GM21786 (cell line): ENCODE results near the gene PDAP1.
"Not testable (repeated sequence)": the region's sequence is repeated elsewhere in the genome, so short reads cannot be mapped to it uniquely, and the experiment has no call there.

Experiments used
- ATAC-seq: cut with Tn5 transposase; IDR thresholded peaks from one replicate; pipeline ENCODE4 v1.9.1; 2021; ENCODE audit not compliant: unreplicated experiment

PDAP1 gene

GRCh38 chr7:99428972-99429566, 20.7 kb upstream of the PDAP1 start:
- no peak for ATAC-seq

- no peak for ATAC-seq
Observed at GRCh38 chr7:99424932-99425730, 16.7 kb upstream of the PDAP1 start.

- no peak for ATAC-seq
Observed at GRCh38 chr7:99422625-99423024, 14.2 kb upstream of the PDAP1 start.

- ATAC-seq = no peak
Observed at GRCh38 chr7:99422186-99422585, 13.8 kb upstream of the PDAP1 start.

- no peak for ATAC-seq
Observed at GRCh38 chr7:99420986-99421385, 12.6 kb upstream of the PDAP1 start.

DNA sequence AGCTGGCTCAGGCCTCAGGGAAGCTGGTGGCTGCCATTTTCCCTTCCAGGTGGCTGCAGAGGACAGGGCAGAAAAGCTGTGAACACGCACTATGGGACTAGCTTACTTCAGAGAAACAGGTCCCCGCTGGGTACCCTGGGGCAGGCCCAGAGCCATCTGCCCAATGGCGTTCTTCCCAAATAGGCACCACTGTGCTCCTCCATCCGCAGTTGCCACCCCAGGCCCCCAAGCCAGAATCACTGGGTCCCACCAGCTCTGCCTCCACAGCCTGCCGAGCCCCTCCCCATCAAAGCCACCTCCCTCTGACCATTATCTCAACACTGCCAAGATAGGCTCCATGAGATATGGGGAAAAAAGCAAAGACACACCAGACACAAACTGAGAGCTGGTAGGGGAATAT, 11.8 kb upstream of the PDAP1 start:
- no peak for ATAC-seq

- ATAC-seq = no peak
Observed at GRCh38 chr7:99419323-99420021, 11.1 kb upstream of the PDAP1 start.

DNA sequence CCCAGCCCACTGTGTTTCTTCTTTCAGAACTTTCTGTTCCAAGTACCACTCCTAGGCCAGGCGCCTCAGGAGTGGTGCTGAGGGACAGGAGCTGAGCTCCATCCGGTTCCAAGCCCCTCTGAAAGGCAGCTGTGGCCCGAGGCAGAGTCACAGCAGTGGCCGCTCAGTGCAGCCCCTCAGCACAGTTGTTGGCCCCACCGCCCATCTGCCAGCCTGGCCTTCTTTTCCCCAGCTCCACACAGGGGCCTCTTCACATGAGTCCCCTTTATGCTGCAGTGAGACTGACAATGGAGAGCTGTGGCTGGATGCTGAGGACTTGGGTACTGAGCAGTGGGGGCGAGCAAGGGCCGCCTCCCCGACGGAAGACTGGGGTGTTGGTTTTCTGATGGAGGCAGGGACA, 9.9 kb upstream of the PDAP1 start:
- no peak for ATAC-seq

DNA sequence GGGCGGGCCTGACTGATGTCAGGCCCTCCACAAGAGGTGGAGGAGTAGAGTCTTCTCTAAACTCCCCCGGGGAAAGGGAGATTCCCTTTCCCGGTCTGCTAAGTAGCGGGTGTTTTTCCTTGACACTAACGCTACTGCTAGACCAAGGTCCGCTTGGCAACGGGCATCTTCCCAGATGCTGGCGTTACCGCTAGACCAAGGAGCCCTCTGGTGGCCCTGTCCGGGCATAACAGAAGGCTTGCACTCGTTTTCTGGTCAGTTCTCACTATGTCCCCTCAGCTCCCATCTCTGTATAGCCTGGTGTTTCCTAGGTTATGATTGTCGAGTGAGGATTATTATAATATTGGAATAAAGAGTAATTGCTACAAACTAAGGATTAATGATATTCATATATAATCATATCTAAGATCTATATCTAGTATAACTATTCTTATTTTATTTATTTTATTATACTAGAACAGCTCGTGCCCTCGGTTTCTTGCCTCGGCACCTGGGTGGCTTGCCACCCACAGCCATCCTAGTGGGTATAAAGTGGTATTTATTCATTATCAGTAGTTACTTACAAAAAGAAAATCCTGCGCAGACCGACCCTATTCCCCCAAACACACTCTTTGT, 7.2 kb upstream of the PDAP1 start:
- not testable (repeated sequence) for ATAC-seq

DNA sequence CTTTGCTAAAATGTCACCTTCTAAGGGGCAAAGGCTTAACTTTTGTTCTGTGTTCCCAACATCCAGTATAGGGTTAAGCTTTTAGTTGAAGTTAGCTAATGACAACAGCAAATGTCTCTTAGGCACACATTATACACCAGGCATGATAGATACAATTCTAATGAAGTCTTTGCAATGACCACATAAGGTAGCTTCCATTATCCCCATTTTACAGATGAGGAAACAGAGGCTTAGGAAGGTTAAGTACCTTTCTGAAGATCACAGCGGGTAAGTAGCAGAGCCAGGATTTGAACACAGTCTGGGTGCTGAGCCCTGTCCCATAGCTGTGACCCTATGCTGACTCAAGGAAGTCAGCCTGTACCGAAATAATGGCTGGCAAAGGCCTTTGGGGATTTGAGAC, 2.2 kb upstream of the PDAP1 start:
- ATAC-seq = no peak

DNA sequence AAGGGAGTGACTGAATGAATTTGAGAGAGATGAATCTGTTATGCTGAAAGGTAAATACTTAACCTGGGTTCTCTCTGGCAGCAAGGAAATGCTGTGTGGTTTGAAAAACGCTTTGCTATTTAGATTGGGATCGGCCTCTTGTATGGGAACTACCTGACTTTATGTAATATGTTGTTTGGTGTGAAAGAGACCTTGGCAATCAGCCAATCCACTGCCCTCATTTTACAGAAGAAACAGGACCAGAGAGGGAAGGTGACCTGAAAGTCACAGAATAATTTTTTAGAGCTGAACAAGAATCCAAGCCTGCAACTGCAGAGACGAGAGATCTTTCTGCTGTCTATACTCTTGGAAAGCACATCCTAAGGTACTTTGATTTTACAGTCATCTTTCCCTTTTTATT, 1.4 kb upstream of the PDAP1 start:
- no peak for ATAC-seq

DNA sequence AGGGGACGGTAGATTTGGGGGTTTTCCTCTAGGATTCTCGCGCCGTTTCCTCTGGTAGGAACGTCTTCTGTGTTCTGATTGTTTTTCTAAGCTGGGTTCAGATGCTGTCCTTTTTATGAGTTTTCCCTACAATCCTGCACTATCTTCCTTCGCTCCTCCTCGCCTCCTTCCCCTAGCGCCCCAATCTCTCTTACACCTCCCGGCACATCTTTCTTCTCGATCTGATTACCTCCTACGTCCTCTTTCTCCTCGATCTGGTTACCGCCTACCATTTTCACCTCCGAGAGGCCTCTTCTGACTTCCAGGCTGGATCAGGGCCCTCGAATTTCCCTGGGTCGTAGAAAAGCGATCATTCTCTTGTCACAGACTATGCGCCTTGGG, 785 bp upstream of the PDAP1 start:
- peak; percentile 11 for ATAC-seq

GRCh38 chr7:99407872-99408378, 472 bp downstream of the PDAP1 start:
- no peak for ATAC-seq

GRCh38 chr7:99406557-99406956, 1.8 kb downstream of the PDAP1 start:
- ATAC-seq = no peak

- ATAC-seq = no peak
Observed at GRCh38 chr7:99404977-99405320, 3.4 kb downstream of the PDAP1 start.

DNA sequence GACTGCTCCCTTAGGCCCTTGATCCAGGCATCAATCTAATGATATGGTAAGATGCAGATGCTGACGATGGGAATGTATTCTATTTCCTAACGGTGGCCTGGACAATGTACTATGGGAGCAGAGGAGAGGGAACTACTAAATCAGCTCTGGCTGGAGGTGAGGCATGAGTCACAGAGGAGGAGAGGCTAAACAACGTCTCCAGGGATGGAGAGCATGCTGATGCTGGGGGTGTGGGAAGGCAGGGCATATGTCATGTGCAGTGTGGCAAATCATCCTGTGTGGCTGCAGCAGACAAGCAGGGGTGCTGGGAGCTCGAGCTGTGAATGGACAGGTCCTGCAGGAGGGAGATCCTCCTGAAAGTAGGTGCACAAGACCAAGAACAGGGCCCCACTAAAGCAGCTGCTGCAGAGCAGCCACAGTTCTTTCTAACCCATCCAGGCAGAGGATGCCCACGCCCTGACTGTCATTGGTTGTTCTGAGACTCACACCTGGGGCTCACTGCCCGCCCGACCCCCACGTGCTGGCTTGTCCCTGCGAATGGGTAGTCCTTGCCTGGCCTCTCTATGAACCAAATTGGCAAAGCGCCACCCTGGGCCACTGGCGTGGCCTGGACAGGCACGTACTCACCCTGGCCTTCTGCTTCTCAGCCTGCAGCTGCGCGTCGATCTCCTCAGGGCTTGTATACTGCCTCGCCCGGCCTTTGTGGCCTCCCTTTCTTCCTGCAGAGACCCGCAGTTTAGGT, 4.0 kb downstream of the PDAP1 start:
- ATAC-seq = no peak

- ATAC-seq = no peak
Observed at GRCh38 chr7:99403764-99404163, 4.6 kb downstream of the PDAP1 start.

GRCh38 chr7:99402854-99403253, 5.5 kb downstream of the PDAP1 start:
- no peak for ATAC-seq

GRCh38 chr7:99399597-99399996, 8.8 kb downstream of the PDAP1 start:
- ATAC-seq = no peak

GRCh38 chr7:99398891-99399445, 9.4 kb downstream of the PDAP1 start:
- ATAC-seq = no peak
